Measurements from ENCODE around the gene LRRC7.

Gene LRRC7

DNA sequence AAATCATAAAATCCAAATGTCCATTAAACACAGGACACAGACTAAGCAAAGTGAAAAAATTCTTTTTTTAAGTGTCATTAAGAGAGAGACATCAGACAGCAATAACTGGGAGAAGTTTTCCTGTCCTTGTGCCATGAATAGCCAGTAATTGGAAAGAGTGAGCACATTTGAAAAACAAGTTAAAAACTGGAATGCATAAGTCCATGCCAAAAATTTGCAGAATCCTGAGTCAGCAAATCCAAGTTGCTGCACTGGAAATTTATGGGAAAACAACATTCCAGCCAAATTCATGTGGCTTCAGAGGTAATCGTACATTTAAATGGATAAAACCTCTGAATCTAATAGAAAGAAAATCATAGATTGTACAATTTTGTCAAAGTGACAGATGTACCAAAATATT lies 346.3 kb downstream of the LRRC7 start:
- TF ChIP-seq, protein P1, sequence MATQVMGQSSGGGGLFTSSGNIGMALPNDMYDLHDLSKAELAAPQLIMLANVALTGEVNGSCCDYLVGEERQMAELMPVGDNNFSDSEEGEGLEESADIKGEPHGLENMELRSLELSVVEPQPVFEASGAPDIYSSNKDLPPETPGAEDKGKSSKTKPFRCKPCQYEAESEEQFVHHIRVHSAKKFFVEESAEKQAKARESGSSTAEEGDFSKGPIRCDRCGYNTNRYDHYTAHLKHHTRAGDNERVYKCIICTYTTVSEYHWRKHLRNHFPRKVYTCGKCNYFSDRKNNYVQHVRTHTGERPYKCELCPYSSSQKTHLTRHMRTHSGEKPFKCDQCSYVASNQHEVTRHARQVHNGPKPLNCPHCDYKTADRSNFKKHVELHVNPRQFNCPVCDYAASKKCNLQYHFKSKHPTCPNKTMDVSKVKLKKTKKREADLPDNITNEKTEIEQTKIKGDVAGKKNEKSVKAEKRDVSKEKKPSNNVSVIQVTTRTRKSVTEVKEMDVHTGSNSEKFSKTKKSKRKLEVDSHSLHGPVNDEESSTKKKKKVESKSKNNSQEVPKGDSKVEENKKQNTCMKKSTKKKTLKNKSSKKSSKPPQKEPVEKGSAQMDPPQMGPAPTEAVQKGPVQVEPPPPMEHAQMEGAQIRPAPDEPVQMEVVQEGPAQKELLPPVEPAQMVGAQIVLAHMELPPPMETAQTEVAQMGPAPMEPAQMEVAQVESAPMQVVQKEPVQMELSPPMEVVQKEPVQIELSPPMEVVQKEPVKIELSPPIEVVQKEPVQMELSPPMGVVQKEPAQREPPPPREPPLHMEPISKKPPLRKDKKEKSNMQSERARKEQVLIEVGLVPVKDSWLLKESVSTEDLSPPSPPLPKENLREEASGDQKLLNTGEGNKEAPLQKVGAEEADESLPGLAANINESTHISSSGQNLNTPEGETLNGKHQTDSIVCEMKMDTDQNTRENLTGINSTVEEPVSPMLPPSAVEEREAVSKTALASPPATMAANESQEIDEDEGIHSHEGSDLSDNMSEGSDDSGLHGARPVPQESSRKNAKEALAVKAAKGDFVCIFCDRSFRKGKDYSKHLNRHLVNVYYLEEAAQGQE (IDR thresholded peaks at IDR 0.05; ENCODE audit: low read depth) = no peak
- TF ChIP-seq, protein P2, sequence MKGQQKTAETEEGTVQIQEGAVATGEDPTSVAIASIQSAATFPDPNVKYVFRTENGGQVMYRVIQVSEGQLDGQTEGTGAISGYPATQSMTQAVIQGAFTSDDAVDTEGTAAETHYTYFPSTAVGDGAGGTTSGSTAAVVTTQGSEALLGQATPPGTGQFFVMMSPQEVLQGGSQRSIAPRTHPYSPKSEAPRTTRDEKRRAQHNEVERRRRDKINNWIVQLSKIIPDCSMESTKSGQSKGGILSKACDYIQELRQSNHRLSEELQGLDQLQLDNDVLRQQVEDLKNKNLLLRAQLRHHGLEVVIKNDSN (IDR thresholded peaks at IDR 0.05) = no peak
- no peak for TF ChIP-seq ZBTB7A (IDR thresholded peaks at IDR 0.05; ENCODE audit: low read depth)
- TF ChIP-seq, protein P3, sequence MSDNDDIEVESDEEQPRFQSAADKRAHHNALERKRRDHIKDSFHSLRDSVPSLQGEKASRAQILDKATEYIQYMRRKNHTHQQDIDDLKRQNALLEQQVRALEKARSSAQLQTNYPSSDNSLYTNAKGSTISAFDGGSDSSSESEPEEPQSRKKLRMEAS (IDR thresholded peaks at IDR 0.05) = no peak
- TF ChIP-seq NFIC (IDR thresholded peaks at IDR 0.05) = no peak
- no peak for TF ChIP-seq FOXM1 (IDR thresholded peaks at IDR 0.05; ENCODE audit: borderline replicate concordance, low read depth)
- no peak for TF ChIP-seq EP300 (IDR thresholded peaks at IDR 0.05; ENCODE audit: borderline replicate concordance)
- no peak for TF ChIP-seq YY1 (IDR thresholded peaks at IDR 0.05; ENCODE audit: low read depth)
- TF ChIP-seq TCF12 (IDR thresholded peaks at IDR 0.05; ENCODE audit: low read depth) = no peak
- TF ChIP-seq CEBPB (IDR thresholded peaks at IDR 0.05) = no peak
- TF ChIP-seq TEAD4 (IDR thresholded peaks at IDR 0.05) = no peak
- no peak for TF ChIP-seq CREB1 (IDR thresholded peaks at IDR 0.05; ENCODE audit: low read depth)
- no peak for TF ChIP-seq TAF1 (IDR thresholded peaks at IDR 0.05; ENCODE audit: low read depth)
- no peak for TF ChIP-seq RAD21 (IDR thresholded peaks at IDR 0.05; ENCODE audit: low read depth)
- TF ChIP-seq EGR1 (IDR thresholded peaks at IDR 0.05) = no peak

DNA sequence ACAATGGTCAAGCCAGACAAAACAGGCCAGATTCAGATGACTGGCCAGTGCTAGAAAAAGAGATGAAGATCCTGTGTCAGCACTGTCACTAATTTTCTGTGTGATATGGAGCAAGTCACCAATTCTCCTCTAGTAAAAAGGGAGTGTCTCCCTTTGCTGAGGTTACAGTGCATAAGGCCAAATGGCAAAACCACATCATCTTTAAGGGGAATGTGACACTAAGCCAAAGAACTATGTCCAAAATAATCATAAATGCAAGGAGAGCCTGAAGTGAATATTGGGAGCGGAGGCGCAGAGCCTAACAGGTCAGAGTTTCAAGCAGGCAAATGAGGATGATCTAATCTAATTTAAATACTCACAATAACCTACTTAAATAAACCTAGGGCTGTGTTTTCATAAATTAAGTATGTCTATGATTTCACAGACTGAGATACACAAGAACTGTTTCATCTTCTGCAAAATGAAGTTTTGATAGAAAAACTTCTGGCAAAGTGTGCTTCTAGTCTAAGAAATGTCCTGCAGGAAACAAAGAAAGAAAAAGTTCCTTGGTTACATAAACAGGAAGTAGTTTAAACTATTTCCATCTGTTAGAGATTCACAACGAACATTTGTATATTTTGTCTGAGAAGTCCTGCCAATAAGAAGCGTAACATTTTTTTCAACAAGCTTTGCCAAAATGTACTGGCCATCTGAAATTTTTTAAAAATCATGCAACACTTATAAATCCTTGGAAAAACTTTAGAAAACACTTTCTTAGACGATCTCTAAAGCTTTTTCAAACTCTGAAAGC lies 347.4 kb downstream of the LRRC7 start:
- no peak for TF ChIP-seq ZBTB7A (IDR thresholded peaks at IDR 0.05; ENCODE audit: low read depth)
- TF ChIP-seq FOXM1 (IDR thresholded peaks at IDR 0.05; ENCODE audit: borderline replicate concordance, low read depth) = no peak
- TF ChIP-seq, protein P2 (IDR thresholded peaks at IDR 0.05) = no peak
- no peak for TF ChIP-seq YY1 (IDR thresholded peaks at IDR 0.05; ENCODE audit: low read depth)
- TF ChIP-seq NFIC (IDR thresholded peaks at IDR 0.05) = no peak
- TF ChIP-seq CREB1 (IDR thresholded peaks at IDR 0.05; ENCODE audit: low read depth) = no peak
- no peak for TF ChIP-seq CEBPB (IDR thresholded peaks at IDR 0.05)
- no peak for TF ChIP-seq EGR1 (IDR thresholded peaks at IDR 0.05)
- TF ChIP-seq RAD21 (IDR thresholded peaks at IDR 0.05; ENCODE audit: low read depth) = no peak

DNA sequence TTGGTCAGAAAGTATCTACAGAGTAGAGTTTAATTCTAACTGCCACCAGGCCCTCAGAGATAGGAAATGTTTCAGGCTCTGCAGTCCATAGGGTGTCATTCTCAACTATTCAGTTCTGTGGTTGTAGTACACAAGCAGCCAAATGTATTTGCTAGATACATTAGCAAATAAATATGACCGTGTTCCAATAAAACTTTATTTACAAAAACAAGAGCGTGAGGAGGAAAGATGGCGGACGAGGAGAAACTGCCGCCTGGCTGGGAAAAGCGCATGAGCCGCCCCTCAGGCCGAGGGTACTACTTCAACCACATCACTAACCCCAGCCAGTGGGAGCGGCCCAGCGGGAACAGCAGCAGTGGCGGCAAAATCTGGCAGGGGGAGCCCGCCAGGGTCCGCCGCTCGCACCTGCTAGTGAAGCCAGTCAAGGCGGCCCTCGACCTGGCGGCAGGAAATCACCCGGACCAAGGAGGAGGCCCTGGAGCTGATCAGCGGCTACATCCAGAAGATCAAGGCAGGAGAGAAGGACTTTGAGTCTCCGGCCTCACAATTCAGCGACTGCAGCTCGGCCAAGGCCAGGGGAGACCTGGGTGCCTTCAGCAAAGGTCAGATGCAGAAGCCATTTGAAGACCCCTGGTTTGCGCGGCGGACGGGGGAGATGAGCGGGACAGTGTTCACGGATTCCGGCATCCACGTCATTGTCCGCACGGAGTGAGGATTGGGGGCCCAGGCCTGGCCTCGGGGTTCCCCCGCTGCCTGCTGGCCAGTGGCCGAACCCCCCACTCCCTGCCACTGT lies 351.6 kb downstream of the LRRC7 start:
- TF ChIP-seq YY1 (IDR thresholded peaks at IDR 0.05; ENCODE audit: low read depth) = no peak
- TF ChIP-seq ZBTB7A (IDR thresholded peaks at IDR 0.05; ENCODE audit: low read depth) = no peak
- TF ChIP-seq EGR1 (IDR thresholded peaks at IDR 0.05) = no peak
- no peak for TF ChIP-seq NFIC (IDR thresholded peaks at IDR 0.05)
- TF ChIP-seq TEAD4 (IDR thresholded peaks at IDR 0.05) = no peak
- no peak for TF ChIP-seq FOXM1 (IDR thresholded peaks at IDR 0.05; ENCODE audit: borderline replicate concordance, low read depth)
- TF ChIP-seq, protein P2 (IDR thresholded peaks at IDR 0.05) = no peak
- TF ChIP-seq EP300 (IDR thresholded peaks at IDR 0.05; ENCODE audit: borderline replicate concordance) = no peak

DNA sequence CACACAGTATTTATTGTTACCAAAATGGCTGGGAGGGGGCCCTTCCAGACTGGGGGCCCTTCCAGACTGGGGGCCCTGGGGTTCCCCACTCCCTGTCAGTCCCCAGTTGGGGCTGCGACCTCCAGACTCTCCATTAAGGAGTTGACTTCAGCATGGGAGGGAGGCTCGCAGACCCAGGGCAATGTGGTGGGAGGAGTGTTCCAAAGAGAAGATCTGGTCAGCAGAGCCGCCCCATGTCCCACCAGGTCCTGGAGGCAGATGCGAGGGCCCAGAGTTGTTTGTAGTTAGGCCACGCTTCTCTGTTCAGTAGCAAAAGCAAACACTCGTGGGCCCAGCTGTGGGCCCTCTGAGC lies 352.2 kb downstream of the LRRC7 start:
- TF ChIP-seq EGR1 (IDR thresholded peaks at IDR 0.05) = no peak
- TF ChIP-seq, protein P1 (IDR thresholded peaks at IDR 0.05; ENCODE audit: low read depth) = no peak
- TF ChIP-seq RAD21 (IDR thresholded peaks at IDR 0.05; ENCODE audit: low read depth) = no peak
- no peak for TF ChIP-seq NFIC (IDR thresholded peaks at IDR 0.05)
- no peak for TF ChIP-seq TEAD4 (IDR thresholded peaks at IDR 0.05)
- no peak for TF ChIP-seq FOXM1 (IDR thresholded peaks at IDR 0.05; ENCODE audit: borderline replicate concordance, low read depth)
- no peak for TF ChIP-seq CEBPB (IDR thresholded peaks at IDR 0.05)
- no peak for TF ChIP-seq TCF12 (IDR thresholded peaks at IDR 0.05; ENCODE audit: low read depth)
- TF ChIP-seq EP300 (IDR thresholded peaks at IDR 0.05; ENCODE audit: borderline replicate concordance) = no peak
- TF ChIP-seq ZBTB7A (IDR thresholded peaks at IDR 0.05; ENCODE audit: low read depth) = no peak
- TF ChIP-seq CREB1 (IDR thresholded peaks at IDR 0.05; ENCODE audit: low read depth) = no peak
- TF ChIP-seq, protein P2 (IDR thresholded peaks at IDR 0.05) = no peak
- no peak for TF ChIP-seq YY1 (IDR thresholded peaks at IDR 0.05; ENCODE audit: low read depth)
